TTC549 (cell line): ENCODE measurements around the gene IL2RA.
"Not testable (repeated sequence)": the region's sequence is repeated elsewhere in the genome, so short reads cannot be mapped to it uniquely, and the experiment has no call there.

Experiments
- FAIRE-seq: peaks from 2 replicates; lab custom pipeline; 2012; peaks lifted over from hg19 to GRCh38; lab: Jason Lieb, UNC

IL2RA gene

DNA sequence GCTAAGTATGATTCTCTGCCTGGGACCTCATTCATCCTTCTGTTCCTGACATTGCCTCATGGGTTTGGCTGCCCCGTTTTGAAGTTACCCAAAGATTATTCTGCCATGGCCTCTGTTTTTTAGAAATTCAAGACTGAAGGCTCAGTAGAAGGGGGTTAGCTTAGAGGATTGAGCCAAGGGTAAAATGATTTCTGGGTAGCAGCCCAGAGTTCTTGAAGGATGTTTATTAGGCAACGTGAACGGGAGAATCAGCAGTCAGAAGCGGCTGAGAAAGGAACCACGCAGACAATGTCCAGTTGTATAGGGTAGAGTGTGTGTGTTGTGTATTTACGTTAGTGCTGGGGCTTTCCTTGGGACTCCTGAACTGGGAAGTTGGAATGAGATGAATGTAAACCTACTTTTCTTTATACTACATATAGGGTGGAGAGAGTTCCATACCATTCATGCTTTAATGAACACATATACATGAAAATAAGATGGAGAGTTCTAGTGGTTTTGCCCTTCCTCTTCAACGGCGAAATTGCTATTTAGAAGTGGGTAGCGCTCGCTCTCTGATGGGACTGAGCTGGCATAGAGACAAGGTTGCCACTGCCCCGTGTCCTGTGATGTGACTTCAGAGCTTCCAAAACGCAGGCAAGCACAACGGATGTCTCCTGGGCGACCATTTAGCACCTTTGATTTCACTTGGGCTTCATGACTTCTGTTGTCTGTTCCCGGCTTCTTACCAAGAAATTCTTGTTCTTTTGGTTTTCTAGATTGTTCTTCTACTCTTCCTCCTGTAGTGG is 49.9 kb downstream of the IL2RA start:
- no peak for FAIRE-seq

DNA sequence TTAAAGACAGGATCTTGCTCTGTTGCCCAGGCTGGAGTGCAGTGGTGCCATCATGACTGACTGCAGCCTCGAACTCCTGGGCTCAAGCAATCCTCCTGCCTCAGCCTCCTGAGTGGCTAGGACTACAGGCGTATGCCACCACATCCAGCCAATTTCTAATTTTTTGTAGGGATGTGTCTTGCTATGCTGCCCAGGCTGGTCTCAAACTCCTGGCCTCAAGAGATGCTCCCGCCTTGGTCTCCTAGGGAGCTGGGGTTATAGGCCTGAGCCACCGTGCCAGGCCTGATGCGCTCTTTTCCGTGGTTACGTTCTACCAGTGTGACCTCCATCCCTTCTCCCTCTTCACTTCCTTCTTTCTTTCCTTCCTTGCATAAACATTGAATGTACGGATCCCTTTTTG is 50.6 kb downstream of the IL2RA start:
- FAIRE-seq = no peak

DNA sequence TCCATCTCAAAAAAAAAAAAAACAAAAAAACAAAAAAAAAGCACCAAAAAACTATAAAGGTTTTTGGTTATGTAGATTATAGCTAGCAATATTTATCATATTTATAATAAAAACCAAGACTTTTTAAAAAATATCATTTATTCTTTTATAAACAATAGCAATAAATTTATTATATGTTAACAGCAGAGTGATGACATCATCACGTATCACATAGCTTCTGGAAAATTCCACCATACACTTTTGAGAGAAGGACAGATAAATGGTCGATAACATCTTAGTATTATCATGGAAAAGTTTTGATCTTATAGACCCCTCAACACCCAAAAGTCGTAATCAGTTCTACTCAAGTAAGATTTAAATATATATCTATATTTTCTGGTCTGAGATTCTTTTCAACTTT is 51.6 kb downstream of the IL2RA start:
- no peak for FAIRE-seq

DNA sequence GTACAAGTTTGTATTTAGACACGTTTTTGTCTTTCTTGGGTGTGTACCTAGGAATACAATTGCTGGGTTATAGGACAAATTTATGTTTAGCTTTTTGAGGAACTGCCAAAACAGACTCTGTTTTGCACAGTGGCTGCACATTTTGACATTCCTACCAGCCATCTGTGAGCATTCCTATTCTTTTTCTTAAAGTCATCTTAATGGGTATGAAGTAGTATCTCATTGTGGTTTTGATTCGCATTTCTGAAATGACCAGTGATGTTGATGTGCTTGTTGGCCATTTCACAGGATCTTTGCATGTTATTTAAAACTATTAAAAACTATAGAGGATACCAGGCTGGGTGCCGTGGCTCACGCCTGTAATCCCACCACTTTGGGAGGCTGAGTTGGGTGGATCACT is 52.2 kb downstream of the IL2RA start:
- no peak for FAIRE-seq

DNA sequence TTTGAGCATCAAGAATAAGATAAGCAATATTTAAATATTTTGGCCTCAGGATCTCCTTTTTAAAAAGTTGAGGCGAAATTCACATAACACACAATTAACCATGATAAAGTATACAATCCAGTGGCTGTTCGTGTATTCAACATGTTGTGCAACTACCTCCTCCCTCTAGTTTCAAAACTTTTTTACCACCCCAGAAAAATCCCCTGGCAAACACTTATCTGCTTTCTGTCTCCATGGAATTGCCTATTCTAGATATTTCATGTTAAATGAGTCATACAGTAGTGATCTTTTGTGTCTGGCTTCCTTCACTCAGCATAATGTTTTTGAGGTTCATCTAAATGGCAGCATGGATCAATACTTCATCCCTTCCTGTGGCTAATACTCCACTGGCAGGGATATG is 53.0 kb downstream of the IL2RA start:
- FAIRE-seq = no peak

DNA sequence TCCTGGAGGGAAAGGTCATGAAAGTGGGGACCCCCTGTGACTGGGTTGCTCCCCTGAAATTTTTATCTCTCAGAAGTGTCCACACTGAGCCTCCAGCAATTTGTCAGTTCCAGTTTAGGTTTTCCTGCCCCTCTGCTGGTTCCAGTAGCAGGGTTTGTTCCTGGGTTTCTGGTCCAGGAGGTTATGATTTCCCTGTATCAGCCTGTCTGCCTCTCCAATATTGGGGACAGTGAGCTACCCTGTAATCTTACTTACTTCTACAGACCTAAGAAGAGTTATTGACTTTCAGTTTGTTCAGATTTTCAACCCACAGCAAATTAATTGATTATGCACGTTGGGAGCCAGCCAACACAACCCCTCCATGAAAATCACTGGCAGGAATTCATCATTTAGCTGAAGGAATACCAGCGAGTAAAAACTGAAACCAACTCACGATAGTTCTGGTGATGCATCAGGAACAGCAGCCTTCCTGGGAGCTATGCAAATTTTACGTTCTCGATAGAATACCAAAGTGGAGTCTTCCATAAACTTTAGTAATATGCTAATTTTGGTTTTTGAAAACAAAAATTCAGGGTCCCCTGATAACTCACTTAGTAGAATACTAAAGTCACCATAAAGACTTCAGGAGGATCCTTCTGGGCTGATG is 53.5 kb downstream of the IL2RA start:
- no peak for FAIRE-seq

DNA sequence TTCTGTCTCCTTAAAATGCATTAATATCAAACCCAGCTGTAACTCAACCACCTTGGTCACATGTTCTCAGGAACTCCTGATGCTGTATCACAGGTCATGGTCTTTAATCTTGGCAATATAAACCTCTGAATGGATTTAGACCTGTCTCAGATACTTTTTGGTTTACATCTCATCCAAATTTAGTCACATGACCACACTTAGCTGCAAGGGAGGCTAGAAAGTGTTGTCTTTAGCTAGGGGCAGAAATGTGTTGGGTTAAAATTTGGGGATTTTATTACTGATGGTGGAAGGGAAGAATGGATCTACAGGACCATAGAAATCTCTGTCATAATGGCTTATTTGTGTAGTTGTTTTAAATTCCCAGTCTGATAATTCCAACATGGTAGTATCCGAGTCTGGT is 55.2 kb downstream of the IL2RA start:
- no peak for FAIRE-seq

DNA sequence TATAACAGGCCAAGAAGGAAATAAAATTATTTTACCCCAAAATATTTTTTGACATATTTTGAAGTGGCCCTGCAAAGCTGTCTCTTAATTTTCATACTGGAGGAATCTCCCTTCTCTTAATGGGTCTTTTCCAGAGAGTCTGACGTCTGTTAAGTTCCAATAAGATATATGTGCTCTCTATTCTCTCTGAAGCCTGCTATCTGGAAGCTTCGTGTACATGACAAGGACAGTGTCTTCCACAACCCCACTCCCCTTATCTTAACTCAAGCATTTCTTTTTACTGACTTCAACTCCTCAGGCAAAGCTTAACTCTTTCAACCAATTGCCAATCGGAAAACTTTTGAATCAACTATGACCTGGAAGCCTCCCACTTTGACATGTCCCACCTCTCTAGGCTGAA is 55.6 kb downstream of the IL2RA start:
- FAIRE-seq = no peak

DNA sequence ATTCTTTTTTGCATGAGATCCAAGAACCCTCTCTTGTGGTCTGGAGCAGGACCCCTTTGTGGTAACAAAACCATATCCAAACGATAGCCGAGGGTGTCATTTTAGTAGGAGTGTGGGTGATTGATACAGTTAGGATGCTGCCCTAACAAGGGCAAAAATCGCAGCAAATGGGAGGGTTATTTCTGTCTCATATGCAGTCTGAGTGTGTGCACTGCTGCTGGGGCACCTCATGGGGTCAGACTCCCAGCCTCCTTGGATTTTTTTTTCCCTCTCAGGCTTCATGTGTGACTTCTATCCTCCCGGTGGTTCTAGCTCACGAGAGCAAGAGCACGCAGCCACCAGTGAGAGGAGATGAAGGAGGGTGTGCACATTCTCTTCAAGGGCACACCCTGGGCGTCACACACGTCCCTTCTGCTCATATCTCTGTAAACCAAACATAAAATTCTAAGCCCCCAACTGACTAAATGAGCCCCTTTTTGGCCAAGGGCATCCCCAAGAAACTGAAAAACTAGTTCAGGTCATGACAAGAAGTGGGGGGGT is 56.2 kb downstream of the IL2RA start:
- FAIRE-seq = no peak

DNA sequence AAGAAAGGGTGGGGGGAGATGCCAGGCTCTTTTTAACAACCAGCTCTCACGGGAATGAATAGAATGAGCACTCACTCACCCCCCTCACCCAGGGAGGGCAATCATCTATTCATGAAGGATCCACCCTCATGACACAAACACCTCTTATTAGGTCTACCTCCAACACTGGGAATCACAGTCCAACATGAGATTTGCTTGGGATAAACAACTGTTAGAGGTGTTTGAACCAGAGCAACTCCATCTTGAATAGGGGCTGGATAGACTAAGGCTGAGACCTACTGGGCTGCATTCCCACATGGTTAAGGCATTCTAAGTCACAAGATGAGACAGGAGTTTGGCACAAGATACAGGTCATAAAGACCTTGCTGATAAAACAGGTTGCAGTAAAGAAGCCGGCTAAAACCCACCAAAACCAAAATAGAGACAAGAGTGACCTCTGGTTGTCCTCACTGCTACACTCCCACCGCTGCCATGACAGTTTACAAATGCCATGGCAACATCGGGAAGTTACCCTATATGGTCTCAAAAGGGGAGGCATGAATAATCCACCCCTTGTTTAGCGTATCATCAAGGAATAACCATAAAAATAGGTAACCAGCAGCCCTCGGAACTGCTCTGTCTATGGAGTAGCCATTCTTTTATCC is 56.9 kb downstream of the IL2RA start:
- not testable (repeated sequence) for FAIRE-seq

DNA sequence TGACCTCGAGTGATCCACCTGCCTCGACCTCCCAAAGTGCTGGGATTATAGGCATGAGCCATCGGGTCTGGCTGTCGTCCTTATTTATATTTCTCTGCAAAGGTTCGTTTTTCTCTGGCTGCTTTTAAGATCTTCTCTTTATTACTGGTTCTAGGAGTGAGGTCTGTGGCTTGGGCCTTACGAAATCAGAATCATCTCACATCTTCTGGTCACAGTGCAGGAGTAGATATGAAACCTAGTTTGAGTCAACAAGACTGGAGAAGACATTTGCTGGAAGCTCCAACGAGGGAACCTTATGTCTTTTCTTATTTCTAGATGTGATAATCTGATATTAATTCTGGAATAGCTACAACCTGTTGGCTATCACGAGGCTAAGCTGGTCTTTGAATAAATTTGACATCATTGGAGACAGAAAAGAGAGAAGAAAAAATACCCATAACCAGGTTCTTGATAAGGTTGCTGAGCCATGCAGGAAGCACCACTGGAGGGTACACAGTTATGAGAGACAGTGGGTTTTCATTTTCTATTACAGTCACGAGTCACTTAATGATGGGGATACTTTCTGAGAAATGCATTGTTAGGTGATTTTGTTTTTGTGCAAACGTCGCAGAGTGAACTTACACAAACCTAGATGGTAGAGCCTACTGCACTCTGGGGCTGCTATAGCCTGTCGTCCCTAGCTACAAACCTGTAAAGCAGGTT is 59.2 kb downstream of the IL2RA start:
- FAIRE-seq = no peak

DNA sequence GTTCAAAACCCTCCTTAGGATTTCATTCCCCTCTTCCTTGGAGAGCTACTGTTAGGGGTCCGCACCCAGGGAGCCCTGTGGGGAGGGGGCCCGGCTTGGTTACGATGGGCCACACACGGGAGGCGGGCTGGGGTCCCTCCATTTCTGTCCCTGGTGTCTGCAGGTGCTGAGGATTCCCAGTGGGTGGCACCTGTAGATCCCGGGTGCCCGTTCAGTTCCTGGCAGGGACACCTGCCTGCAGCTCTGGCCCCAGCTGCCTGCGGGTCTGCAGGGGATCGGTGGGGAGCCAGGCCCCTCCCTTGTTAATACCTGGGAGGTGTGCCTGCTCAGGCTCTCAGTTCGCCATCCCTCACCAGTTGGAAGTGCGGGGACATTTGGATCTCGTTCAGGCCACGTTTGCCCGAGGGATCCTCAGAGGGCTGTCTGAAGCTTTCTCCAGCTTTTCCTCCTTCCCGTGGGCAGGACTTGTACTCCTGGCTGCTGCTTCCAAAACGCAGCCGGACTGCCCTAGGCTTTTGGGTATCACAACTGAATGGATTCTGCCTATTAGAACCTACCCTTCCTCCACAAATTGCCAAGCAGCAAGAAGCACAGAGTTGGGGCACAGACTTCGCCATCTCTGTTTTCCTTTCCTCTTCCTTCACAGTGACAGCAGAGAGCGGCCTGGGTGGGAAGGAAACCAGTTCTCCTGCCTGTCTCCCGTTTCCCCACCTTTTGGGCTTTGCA is 62.6 kb downstream of the IL2RA start:
- no peak for FAIRE-seq

DNA sequence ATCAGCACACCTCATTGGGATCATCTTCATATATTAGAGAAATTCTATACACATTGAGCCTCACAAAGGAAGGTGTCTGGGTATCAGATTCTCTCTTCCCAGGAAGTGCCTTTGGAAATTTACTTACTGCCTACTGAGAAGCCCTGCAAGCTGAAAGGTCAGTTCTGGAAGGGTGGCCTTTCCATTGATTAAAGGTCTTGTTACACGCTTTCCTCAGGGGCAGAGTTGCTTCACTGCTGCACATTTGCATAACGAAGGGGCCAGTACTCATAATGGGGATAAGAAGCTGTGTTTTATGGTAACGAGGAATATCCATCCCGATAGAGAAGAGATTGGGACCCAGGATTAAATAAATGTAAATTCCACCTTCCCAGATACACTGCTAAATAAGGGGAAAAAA is 65.5 kb downstream of the IL2RA start:
- no peak for FAIRE-seq

DNA sequence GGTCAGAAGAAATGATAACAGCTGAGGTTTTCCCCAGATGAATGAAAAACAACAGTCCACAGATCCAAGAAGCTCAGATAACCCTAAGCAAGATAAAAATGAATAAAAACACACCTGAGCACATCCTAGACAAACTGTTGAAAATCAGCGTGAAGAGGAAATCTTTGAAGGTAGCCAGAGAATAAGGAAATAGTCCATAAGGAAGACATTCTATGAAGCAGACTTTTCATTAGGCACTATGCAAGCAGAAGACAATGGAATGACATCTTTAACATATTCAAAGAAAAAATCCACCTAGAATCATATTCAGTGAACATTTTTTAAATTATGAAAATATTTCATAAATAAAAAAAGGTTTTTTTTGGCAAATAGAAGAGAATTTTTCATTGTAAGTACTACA is 69.8 kb downstream of the IL2RA start:
- FAIRE-seq = no peak

DNA sequence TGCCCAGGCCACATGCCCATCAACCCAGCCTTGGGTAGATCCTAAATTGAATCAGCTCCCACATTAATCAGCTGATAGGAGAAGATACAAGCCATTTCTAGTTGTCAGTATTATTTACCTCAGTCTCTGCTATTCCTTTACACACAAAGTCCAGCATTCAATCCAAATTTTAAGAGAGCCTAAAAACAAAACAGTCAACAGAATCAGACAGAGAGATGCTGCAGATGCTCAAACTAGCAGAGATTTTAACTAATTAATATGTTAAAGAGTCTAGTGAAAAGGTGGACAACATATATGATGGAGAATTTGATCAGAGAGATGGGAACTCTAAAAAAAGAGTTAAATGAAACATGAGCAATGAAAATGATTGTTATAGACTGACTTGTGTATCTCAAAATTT is 70.5 kb downstream of the IL2RA start:
- FAIRE-seq = no peak

DNA sequence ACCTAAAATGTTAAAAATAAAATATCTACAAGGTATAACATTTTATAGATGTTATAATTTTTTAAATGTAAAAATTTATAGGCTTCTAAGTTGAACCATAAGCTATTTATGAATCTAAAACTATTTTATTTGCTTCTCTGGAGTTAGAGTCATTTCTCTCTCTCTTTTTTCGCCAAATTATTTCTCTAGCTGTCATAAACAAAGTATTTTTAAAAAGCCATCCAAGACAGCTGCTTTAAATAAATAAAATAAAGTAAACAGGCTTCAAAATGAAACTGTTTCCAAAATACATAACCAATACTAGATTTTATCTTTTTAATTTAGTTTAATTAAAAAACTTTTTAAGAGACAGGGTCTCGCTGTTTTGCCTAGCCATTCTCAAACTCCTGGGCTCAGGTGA is 72.4 kb downstream of the IL2RA start:
- no peak for FAIRE-seq

DNA sequence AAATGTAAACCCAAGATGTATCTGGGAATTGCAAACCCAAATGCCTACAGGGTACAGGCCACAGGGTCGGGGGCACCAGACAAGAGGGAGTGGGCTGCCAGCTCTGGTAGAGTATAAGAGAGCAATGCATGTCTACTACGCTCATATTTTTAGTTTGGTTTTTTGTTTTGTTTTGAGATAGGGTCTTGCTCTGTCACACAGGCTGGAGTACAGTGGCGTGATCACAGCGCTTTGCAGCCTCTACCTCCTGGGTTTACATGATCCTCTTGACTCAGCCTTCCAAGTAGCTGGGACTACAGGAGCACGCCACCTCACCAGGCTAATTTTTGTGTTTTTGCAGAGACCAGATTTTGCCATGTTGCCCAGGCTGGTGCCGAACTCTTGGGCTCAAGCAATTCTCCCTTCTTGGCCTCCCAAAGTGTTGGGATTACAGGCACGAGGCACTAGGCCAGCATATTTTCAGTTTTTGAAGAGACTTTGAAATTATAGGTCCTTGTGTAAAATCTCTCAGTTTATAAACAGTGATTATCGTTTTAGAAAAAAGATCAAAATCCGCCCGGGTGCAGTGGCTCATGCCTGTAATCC is 73.7 kb downstream of the IL2RA start:
- FAIRE-seq = no peak

DNA sequence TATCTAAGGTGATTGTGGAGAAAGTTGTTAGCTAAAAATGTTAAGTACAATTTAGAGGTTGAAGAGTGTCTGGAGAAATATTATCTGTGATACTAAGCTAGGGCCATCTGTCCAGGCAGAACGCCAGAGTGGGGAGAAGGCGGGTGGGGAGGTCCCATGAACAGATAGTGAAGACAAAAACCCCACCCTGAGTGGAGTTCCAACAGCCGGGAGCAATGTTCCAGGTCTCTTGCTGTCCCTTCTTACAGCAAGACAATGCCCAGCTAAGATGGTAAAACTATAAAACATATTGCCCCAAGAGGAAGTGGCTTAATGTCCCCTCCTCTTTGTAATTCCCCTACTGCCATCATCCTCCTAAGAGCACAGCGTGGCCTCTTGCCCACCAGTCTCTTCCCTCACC is 74.4 kb downstream of the IL2RA start:
- no peak for FAIRE-seq

DNA sequence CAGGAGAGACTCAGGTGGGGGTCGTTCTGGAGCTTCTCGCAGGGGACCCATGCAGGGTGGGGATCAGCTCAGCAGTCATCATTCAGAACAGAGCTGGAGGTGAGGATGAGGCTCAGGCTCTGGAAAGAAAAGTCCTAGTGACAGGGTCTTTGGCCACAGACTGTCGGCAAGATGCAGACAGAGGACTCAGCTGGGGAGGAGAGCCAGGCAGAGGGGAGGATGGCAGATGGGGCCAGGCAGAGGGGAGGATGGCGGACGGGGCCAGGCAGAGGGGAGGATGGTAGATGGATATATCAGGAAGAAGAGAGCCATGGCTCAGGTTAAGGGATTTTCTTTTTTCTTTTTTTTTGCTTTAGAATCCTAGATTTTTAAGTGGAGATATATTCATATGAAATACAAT is 77.1 kb downstream of the IL2RA start:
- no peak for FAIRE-seq

DNA sequence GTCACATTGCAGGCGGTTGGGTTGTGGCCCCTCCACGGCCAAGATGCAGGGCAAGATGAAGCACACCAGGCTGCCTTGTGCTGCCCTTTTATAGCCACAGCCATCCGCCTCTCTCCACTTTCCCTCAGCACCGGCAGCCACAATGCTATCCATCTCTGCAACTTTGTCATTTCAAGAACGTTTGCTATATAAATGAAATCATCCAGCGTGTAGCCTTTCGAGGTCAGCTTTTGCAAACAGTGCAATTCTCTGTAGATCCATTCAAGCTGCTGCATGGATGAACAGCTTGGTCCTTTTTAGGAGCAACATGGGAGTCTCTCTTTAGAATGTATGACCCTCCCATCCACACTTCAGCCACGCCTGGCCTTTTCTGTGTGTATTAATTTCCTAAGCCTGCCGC is 78.4 kb downstream of the IL2RA start:
- no peak for FAIRE-seq

DNA sequence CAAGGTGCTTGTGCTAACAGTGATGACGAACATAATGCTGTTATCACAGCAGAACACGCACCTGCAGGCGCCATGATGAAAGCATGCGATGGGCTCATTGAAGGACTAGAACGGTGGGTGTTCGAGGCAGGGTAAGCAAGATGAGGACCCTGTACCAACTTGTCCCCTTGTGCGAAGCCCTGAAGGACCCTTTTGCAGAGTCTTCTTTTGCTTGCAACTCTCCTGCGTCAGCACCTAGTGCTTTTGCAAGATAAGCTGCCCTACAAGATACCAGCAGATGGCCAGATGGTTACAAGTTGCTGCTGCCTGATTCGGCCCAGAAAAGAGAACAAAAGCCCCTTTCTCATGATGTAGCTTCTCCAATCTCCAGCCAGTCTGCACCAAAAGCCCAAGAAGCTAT is 80.6 kb downstream of the IL2RA start:
- no peak for FAIRE-seq

DNA sequence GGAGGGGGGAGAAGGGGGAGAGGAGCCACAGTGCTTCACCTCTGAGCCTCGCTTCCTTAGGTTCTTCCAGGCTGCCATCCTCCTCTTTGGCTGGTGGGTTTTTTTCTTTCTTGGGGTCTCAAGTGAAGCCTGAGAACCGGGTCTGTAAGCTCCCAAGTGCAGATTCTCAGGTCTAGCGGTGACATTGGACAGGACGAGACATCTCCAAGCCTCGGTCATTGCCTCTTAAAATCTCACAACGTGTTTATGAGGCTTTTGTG is 84.0 kb downstream of the IL2RA start:
- no peak for FAIRE-seq
